Activated CD4-positive, alpha-beta T cell treated with anti-CD3 and anti-CD28 coated beads, Interleukin-2, amount 50 U/mL, for 4 hours (primary cell): Measurements from ENCODE around the gene HNRNPA2B1.

Source experiments
- DNase-seq, 2 experiments: peaks; one replicate each; pipeline ENCODE4 v3.0.0-alpha.2; 2020

HNRNPA2B1 gene

GRCh38 chr7:26200444-26201246 lies at the start of gene HNRNPA2B1:
Gene HNRNPA2B1 (minus strand): TSS chr7:26200746. CDS start chr7:26200577, 169 bp downstream.
- peak; percentile 94 to 96 for DNase-seq

- DNase-seq: no peak
Observed at GRCh38 chr7:26250239-26250638, 49.7 kb upstream of the HNRNPA2B1 start.

GRCh38 chr7:26245150-26245549 lies 44.6 kb upstream of the HNRNPA2B1 start:
- DNase-seq: no peak

- DNase-seq: no peak
Observed at GRCh38 chr7:26238032-26238431, 37.5 kb upstream of the HNRNPA2B1 start.

- DNase-seq: no peak
Observed at GRCh38 chr7:26237035-26237807, 36.7 kb upstream of the HNRNPA2B1 start.

- DNase-seq: no peak
Observed at GRCh38 chr7:26233902-26234511, 33.5 kb upstream of the HNRNPA2B1 start.

DNA sequence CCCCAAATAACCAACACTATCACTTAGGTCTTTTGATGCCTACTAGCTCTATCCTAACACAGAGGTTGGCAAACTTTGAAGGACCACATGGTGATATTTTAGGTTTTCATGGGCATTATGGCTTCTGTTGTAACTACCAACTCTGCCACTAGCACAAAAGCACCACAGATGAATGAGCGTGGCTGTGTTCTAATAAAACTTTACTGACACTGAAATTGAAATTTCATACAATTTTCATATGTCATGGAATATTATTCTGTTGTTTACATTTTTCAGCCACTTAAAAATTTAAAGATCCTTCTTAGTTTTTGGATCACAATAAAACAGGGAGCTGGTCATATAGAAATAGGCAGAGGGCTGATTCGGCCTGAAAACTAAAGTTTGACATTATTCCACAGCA lies 27.4 kb upstream of the HNRNPA2B1 start:
- DNase-seq: no peak

GRCh38 chr7:26224359-26224758 lies 23.8 kb upstream of the HNRNPA2B1 start:
- no peak for DNase-seq

GRCh38 chr7:26216049-26216448 lies 15.5 kb upstream of the HNRNPA2B1 start:
- DNase-seq: no peak

DNA sequence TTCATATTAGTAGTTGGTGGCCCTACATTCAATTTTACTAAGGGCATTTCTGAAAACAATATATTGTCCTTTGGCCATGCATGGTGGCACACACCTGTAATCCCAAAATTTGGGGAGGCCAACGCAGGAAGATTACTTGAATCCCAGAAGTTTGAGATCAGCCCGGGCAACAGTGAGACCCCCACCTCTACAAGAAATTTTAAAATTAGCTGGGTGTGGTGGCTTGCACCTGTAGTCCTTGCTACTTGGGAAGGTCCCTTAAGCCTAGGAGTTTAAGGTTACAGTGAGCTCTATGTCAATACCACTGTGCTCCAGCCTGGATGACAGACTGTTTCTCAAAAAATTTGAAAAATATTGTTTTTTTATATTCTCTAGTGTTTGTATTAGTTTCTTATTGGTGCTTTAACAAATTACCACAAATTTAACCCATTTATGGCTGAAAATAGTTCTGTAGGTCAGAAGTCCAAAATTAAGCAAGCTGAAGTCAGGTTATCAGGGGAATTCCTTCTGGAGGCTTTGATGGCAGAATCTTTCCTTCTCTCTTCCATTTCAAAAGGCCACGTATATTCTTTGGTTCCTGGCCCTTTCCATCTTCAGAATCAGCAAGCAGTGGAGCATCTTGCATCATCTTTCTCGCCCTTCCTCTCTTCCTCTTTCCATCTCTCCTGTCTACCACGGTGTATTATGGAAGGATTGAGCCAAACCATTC lies 13.4 kb upstream of the HNRNPA2B1 start:
- DNase-seq: no peak

DNA sequence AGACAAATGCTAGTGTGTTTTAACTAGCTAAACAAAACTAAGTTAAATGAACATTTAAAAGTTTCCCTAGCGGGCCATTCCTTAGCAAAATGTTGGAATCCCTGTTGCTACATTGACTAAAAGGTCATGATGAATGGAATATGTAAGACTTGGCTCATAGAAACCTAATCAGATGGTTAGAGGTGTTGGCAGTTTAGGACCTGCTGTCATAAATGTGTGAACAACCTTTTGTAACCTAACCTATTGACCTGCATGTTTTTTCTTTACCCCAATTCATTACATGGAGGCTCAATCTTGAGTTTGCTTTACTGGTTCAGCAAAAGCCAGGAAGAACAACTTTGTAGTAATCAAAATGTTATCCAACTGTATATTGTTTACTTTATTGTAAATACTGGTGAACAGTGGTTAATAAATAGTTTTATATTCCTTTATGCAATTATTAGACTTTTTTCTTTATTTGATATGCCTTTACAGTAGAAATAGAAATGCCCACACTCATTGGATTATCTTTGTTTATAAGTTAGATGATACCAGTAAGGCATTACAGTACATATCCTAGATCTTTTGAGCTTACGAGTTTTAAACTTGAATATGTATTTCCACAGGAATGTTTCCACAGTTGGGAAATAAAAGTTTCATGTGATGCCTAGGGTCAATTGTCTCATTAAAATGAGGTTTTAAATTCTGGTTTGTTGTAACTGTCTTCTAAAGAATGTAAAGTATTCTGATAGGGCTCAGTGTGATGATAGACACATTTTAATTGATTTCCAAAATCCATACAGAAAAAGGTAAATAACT lies 12.6 kb upstream of the HNRNPA2B1 start:
- no peak for DNase-seq

DNA sequence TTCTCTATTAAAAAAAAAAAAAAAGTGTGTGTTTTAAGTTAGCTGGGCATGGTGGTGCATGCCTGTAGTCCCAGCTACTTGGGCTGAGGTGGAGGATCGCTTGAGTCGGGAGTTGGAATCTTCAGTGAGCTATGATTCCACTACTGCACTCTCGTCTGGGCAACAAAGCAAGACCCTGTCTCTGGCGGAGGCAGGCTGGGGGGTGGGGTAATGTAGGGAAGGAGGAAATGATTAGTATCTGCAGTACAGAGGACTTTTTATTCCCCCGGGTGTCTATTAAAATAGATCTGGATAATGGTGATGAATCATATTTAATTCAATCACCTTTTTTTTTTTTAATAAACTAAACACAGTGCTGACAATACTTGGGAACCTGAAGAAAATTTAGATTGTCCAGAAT lies 7.5 kb upstream of the HNRNPA2B1 start:
- DNase-seq: no peak

DNA sequence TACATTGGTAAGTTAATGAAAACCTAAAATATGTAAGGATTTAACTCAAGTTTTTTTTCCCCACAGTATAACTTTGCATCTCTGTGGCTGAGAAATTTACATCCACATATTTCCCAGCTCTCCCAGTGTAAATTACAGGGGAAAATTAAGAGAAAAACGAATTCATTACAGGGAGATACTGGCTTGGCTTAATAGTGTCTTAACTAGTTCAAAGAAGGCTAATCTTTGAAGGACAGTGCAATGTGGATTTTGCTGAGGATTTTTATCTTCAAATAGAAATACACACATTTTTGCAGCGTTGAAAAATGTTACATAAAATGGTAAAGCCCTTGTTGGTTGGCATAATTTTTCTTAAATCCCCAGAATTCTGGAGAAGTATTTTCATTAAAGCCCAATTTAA lies 2.5 kb upstream of the HNRNPA2B1 start:
- DNase-seq: no peak

DNA sequence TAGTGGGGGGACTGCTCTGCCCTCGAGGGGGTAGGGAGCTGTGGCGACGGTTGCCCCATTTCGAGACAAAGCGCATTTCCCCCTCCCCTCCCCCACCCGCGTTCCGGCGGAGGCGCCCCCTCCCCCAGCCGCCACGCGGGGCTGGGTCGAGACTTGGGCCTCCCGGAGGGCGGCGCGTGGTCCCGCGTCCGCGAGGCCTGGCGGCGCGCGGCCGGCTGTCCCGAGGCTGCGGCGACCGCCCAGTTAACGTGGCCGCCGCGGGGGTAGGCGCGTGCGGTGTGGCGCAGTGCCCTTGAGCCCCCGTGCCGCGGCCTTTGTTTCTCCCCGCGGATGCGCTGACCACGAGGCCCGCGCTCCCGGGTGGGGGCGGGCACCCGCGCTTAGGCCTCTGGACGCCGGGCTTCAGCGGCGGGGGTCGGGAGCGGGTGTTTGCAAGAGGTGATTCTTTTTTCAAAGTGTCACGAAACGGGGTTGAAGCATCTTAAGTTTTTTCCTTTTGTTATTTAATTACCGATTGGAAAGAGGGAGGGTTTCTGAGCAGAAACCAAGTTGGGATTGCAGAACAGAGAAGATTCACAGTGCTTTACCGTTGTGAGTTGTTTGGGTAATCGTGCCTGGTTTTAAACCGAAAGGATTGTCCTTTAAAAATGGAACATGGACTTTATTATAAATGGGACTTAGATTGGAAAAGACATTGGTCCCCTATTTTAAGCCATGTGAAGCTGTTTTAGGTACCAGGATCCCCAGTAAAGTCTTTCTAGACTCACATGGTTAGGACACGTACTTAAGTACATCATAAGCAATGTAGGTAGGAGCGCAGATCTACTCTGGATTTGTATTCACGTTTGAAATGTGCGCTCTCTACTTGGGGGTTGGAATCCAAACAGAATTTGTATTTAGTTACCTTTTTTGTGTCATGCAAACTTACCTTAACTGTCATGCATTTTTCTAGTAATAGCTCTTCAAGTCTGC lies 1.8 kb upstream of the HNRNPA2B1 start:
- DNase-seq: peak; percentile 58 to 59

- DNase-seq: peak; percentile 73 to 74
Observed at GRCh38 chr7:26201247-26202018, 887 bp upstream of the HNRNPA2B1 start, which contains the start of gene CBX3. Gene CBX3 (plus strand): TSS chr7:26201745. CDS start chr7:26202999, 1,254 bp downstream.

- DNase-seq: peak; percentile 65 to 69
Observed at GRCh38 chr7:26200038-26200443, 505 bp downstream of the HNRNPA2B1 start.

DNA sequence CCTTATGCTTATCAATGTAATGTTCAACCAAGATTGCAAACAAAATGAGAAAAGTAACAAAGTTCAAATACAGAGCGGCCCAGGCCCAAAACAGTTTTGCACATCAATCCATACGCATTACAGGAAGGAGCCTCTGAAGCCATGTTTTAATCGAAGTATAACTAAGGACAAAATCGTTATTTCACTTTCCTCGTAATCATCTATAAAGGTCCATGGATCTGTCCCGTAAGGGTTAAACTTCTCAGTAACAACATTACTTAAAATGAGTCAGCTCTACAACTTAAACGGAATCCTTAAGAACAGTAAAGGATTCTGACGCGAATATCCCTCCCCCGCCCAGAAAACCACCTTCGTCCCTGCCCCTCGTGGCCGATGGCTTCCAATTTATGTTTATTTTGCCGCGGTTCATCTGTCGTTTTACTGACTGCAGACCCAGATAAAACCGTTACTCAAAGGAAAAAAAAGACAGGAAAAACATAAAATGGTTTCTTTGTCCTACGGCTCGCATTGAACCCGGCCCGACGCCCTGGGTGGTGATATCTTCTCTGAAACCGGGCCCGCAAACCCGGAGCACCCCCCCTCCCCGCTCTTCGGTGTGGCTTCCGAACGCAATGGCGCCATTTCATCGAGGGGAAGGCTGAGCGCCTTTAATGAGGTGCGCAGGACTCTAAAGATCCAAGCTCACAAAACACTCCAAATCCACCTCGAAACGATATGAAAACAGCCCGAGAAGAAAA lies 1.1 kb downstream of the HNRNPA2B1 start:
- DNase-seq: peak; percentile 63 to 69

DNA sequence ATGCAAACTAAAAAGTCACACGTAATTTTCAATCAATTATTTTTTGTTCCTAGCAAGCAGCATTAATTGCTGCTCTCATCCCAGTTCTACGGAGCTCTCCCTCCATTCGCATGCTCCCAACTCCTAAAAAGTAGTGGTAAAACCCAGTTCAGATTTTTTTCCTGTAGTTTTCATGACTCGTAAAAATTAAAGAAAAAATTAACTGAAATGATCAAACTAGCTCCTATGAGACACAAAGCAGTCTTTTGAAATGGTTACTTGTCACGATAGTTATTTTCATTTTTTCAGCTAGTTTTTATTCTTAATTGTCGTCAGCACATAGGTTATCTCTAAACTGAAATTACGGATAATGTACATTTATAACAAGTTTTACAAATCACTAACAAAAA lies 1.8 kb downstream of the HNRNPA2B1 start:
- DNase-seq: no peak

GRCh38 chr7:26198133-26198780 lies 2.3 kb downstream of the HNRNPA2B1 start:
- no peak for DNase-seq
